T-helper 9 cell (primary cell): ENCODE results near the gene TTLL1.

Experiments
- DNase-seq: peaks from one replicate; pipeline ENCODE4 v3.0.0-alpha.2; 2020
- total RNA-seq, 2 donors: gene quantifications; one replicate each; lab custom pipeline; 2026; lab: John Stamatoyannopoulos, UW

TTLL1 gene
- 6.3 to 10.7 reads per million in 2 donors for total RNA-seq

DNA sequence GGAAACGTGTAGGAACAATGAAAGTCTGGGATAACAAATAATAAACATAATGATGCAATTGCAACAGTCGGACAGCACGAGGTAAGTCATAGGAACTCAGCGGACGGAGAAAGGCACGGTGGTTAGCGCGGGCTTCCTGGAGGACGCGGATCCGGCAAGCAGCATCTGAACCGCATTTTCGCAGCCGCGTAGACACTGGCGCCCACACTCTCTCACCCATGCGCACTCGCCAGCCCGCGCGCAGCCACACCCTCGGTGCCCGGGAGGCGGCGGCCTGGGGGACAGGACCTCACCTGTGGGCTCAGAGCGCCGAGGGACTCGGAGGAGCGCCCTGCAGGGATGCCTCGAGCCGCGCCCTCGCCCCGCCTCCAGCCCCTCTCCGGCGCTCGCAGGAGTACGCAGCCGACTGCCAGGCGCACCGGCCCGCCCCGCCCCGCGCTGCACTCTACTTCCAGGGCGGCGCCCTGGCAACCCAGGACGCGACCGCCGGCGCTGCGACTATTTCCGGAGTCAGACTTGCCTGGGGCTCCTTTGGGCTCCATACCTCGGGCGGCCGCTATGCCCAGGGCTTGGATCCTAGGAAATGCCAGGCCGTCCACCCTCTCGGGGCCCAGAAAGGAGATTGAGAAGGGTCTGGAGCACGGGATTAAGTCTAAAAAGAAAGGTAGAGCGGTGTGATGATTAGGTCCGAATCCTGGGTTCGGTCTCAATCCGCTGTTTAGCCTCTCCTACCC lies at the start of gene TTLL1:
TSS of gene TTLL1 (minus strand) at position 408 of the 734 bp plus-strand sequence. CDS start 13,805 bp downstream, outside the sequence.
- peak; percentile 82 for DNase-seq

DNA sequence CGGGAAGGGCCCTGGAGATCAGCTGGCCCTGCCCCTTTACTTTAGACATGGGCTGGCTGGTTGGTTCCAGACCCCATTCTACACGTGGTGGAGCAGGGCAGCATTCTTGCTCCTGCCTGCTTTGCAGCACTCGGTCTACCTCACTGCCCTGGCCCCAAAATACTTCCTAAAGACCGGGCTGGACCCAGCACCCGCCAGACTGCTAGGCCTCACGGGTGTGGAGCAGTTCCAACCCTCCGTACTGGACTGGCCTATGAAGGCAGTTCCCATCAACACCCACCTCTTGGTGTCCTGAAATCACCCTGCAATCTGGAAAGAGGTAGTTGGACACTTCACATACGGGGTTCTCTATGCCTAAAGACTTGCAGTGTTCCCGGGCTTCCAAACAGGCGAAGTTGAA lies 47.6 kb upstream of the TTLL1 start:
- DNase-seq, result no peak

DNA sequence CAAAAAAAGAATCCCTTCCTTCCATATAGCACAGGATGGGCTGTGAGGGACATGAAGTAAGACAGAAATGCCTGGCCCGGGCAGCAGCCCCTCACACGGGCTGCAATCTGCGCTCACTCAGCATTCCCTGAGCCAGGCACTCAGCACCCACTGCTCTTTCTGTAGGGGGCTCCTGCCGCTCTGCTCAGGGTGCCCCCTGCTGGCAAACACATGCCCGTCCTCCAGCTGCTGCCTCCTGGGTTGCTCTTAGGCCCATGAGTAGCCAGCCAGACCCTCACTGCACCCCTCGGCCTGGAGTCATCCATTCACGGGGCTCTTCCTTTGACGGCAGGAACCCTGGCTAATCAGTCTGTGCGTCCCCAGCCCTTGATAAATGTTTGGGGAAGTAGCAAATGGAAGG lies 47.1 kb upstream of the TTLL1 start:
- no peak for DNase-seq

DNA sequence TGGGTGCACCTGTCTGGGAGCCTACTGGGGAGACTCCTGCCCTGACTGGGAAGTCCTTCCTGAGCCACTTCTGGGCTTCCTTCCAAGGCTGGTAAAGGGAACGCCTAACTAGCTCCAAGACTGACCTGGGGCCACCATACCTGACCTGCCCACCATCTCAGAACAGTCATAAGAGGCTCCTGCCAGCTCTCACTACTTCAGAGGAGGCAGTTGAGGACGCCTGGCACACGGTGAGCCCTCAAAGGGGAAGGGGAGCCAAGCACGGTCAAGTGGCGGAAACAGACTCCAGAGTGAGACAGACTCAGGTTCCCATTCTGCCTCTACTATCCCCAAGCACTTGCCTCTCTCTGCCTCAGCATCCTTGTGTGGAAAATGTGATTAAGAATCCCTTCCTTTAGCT lies 46.4 kb upstream of the TTLL1 start:
- DNase-seq, result no peak

DNA sequence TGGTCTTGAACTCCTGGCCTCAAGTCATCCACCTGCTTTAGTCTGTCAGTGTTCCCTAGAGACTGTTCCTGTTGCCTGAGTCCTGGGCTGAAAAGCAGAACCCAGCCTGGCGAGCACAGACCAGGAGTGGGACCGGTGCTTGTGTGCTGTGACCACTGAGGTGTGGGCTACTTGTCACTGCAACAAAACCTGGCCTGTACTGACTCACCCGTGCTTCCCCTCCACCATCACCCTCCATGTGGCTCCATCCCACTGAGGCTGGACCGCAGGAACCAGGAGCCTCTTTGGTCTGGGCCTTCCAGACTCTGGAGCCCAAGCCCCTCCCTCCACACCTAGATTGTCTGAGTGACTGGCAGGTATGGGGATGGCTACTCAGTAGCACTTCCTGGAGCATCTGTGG lies 45.4 kb upstream of the TTLL1 start:
- DNase-seq, result no peak

DNA sequence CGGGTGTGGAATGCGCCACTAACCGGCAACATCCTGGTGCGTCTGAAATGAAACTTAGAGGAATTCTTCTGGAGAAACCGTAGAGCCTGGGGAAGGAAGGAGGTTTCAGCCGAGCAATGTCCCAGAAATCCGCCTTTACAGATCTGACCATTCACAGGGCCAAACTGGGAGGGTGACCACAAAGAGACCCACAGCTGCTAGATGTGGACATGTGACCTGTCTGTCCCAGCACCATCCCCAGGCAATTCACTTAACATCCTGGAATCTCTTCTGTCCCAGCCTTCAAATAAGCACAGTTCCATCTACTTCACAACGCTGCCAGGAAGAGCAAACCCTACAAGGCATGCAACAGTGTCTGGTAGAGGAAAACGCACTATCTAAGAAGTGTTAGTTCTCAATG lies 44.2 kb upstream of the TTLL1 start:
- no peak for DNase-seq

DNA sequence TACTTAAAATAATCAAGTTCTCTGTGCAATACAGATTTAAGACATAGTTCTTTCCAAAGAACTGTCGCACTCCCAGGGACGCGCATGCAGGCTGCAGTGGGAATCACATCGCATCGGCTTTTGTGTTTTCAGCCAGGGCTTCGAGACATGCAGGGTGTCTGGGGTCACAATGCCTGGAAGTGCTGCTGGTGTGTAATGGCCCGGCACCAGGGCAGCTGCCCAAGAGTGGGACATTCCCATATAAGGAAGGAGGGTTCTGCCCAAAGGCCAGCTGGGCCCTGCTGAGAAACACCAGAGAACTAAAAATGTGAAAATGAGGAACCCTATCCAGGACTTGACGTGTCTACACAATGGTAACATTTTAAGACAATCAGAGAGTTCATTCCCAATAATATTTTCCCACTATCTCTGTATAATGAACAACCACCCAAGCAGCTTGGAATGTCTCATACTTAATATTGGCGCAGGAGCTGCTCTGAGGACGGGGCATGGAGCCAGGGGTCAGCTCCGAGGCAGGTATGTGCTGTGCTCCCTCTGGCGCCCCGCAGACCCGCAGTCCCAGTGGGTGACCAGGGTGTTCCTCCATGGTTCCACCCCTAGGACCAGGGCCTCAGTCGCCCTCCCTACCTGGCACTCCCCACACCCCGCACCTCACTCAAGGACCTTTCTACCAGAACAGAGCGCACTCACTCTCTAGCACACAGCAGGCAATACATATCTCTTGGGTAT lies 42.7 kb upstream of the TTLL1 start:
- DNase-seq, result no peak

DNA sequence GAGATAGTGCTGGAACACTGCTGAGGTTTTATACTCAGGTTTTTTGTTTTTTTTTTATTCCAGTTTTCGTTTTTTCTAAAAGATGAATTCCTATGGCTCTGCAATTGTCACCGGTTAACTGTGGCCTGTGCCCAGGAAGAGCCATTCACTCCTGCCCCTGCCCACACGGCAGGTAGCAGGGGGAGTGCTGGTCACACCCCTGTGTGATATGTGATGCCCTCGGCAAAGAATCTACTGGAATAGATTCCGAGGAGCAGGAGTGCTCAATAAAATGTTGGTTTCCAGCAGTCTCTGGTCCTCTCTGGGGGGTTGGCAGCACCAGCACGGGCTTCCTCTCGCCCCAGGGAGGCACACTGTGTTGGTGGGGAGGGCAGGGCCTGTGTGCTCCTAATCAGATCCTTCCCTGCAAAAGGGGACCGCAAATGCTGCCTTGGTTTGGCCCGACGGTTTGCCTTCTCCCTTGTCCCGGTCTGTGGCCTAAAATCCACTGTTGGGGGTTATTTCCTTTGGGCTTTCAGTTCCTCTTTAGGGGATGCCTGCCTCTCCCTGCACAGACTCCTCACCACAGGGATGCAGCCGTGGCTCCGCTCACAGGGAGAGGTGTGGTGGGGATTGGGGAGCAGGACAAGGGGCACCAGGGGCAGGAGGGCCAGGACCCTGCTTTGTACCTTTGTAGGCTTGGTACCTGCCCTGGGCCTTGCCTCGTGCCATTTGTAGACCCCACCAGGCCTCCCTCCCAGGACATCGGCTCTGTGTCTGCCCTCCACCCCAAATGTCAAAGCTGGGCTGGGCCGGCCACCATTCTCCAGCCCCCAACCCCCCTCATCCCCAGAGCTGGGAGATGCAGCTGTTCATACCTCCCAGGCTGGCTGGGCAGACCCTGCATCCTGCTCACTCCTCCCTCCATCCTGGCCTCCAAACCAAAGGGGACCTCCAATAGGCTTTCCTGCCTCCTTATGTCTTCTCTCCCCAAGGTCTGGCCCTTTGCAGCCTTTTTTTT lies 40.5 kb upstream of the TTLL1 start:
- no peak for DNase-seq

DNA sequence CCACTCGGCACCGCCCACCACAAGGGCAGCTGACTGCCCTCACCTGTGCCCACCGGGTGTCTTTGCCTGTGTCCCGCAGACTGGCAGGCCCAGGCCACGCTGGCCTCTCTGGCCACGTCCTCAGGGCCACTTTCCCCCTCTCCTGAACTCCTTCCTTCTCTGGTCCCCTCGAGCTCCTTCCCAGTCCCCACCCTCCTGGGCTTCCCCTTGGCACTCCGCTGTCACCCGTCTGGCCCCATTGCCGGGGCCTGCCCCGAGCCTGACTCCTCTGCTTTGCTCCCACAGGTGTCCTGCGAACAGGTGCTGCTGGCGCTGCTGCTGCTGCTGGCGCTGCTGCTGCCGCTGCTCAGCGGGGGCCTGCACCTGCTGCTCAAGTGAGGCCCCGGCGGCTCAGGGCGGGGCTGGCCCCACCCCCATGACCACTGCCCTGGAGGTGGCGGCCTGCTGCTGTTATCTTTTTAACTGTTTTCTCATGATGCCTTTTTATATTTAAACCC lies 39.8 kb upstream of the TTLL1 start:
- DNase-seq, result no peak

DNA sequence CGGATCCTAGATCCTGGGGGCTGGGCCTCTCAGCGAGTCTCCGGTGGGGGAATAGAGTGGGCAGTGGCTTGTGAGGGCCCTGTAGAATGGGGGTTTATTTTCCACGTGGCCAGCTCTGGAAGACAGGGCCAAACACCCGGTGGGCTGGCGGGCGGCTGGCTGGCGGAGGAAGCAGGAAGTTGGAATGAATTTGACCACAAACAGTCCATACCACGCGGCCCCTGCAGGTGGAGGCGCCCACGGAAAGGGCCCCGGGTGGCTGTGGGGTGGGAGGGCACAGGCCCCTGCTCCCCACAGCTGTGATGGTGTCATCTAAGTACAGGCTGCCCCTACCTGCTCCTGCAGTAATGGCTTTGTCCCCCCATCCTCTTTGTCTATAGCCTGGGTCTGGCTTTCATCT lies 38.9 kb upstream of the TTLL1 start:
- DNase-seq, result no peak

DNA sequence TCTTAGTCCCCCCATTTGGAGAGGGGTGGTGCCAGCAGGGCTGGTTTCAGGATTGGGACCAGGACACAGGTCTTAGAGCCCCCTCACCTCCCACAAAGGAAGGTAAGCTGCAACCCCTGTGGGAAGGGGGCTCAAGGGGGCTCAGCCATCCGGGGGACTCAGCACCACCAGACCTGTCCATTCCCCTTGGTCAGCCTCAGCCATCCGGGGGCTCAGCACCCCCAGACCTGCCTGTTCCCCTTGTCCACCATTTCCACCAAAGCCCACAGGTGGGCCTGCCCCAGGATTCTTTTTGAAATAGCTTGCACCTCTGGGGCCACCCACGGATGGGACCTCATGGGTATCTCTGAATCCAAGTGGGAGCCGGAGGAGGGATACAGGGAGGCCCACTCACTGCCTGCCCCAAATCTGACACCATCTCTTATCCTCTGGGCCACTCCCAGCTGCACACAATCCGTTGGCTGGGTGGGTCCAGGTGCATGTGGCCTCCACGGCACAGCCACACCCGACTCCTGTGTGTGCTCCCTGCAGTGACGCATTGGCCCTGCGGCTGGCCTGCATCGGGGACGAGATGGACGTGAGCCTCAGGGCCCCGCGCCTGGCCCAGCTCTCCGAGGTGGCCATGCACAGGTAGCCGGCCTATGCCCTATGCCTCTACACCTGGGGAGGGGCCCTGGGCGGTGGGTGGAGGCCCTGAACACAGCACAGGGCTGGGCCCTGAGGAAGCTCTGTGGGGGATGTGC lies 38.1 kb upstream of the TTLL1 start:
- no peak for DNase-seq

DNA sequence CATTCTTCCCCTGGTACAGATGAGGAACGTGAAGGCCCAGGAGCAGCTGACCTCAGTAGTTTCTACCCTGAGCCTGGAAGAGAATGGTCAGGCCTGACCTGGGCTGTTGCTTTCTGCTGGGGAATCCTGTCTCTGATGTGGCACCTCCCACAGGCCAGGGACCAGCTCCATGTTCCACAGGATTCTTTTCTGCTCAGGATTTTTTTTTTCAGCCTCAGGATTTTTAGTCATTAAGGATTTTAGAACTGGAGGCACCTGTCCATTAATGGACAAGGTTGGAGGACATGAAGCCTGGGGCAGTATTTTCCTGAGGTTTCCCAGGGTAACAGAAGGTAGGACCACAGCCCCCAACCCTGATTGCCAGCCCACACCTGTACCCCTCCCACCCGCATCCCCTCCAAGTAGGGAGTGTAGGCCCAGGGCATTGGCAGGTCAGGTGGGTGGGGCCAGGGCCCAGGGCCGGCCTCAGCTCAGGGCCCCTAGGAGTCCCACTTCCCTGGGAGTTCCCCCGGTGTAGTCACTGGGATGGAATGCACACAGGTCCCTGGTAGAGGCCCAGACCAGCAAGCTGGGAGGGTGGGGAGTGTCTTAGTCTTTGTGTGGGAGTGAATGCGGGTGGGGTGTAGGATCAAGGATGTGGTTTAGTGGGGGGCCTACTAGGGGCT lies 37.4 kb upstream of the TTLL1 start:
- no peak for DNase-seq

DNA sequence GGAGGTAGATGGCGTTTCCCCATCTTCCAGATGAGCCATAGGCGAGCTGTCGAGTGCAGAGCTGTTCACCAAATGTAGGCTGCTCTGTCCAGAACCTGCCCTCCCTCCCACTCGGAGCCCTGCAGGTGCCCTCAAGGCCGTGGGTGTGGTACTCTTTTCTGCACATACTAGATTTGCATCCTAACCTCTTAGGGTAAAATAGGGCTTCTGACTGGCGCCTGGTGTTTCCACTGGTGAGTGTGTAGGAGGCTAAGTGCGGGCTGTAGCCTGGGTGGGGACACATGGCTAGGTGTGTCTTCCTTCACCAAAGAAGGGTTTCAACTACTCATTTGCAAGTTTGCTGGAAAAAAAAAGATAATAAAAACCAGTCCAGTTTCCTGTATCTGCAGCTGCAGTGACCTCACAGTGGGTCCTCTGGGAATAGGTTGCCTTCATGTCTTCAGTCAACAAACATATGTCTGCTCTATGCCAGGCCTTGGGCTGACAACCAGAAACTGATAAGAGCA lies 29.8 kb upstream of the TTLL1 start:
- no peak for DNase-seq

DNA sequence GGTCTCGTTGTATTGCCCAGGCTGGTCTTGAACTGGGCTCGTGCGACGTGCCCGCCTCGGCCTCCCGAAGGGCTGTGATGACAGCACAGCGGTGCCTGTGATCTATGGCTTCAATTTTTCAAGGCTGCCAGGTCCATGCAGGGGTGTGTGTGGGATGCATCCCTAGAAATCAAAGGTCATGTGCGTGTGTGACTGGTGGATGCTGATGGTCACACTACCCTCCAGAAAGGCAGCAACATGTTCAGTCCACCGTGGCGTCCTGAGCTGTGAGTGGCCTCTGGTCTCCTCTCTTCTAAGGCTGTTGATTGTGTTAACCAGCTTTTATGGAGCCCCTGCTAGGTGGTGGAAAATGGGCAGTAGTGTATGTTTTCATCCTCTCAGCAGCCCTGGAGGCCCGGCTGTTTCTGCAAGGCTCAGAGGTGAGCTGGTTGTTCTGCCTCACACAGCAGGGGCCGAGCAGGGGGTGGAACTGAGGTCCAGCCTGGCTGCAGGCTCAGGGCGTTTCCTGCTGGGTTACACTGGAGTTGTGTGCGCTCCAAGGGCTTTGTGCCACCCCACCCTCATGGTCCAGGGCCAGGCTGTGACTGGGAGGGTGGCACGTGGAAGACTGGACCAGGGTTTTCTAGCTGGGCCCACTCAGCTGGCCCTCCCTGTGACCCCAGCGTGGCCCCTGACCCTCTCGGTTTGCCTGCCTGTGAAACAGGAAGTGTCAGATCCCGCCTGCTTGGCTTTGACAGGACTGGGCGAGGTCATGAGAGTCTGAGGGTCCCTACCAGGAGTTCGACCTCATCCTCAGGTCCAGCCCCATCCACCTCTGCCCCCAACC lies 29.0 kb upstream of the TTLL1 start:
- DNase-seq, result no peak

DNA sequence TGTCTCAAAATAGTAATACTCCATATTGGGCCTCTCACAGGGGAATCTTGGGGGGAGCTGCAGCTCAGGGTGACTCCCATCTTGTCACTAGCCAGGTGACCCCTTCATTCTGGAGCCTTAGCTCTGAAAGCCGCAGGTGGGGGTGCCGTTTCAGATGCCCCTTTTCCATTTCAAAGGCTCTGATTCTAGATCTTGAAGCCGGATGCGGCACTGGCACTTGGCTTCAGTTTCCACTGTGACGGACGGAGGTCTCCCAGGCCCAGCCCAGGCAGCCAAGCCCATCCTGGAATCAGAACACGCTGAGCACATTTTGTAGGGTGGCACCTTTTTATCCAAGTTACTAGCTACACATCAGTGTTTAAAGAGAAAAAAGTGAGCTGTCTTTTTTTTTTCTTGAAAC lies 27.7 kb upstream of the TTLL1 start:
- no peak for DNase-seq

DNA sequence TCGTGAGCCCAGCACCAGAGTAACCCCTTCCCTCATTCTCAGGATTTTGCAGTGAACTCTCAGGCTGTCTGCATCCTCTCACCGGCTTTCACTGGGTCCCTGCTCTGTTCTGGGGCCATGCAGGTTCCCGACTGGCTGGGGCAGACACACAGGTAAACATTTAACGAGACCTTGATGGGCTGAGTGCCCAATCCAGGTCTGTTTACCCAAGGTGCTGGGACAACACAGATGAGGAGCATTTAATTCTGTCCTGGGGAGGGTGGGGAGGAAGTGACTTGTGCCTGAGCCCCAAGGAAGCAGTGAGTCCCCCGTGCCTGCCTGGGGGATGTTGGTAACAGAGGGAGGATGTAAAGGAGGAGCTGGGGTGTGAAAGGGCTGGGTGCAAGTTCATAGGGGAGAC lies 25.8 kb upstream of the TTLL1 start:
- no peak for DNase-seq

DNA sequence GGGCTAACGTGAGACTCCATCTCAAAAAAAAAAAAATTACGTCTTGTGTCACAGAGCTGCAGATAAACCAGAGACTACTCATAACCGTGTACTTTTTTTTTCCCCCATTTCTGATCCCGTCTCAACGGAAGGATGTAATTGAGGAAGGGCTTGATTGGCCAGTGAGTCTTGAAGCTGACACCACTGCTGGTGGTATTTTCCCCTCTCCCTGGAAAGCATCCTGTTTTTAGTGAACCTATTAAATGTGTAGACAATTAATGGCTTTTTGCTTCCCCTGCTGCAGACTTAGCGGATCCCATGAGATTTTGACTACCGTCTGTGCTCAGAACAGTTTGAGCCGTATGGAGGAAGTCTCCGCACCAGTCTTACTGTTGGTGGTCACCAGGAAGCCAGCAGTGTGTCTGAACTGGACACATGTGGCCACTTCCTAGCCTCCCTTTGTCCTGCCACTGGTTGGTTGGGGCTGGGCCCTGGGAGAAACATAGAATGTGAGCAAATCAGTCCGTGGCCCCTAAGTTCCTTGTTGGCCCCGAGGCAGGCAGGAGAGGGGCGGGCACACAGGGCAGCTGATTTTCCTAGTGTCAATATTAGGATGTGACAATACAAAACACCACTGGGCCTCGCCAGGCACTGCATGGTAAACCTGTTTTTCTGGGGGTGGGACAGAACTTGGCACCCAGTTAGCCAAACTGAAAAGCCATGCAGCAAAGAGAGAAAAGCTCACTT lies 24.5 kb upstream of the TTLL1 start:
- DNase-seq, result no peak

DNA sequence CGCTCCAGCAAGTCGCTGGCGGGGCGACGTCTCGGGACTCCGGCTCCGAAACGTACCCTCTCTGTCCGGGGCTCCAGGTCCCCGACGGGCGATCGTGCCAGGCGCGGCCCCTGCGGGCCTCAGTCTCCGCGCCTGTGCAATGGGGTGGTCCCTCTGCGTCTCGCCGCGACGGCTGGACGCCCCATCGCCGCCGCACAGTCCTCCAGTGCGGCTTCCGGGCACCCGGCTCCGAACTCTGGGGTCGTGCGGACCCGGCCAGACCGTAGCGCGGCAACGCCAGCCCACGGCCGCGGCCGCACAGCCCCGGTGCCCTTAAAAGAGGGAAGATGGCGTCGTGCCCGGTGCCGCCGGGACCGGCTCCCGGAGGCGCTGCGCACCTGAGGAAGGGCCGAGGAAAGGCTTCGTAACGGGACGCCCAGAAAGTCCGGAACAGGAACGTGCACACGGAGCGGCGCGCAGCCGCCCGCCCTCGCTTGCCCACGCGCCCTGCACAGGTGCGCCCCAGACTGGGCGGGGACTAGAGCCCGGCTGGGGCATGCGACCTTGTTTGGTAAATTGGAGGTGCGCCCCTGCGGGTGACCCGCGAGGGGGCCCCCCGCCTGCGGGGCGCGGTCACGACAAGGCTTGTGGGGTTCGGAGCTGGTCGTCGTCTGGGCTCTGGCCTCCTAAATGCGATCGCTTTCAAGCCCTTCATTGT lies 21.9 kb upstream of the TTLL1 start:
- DNase-seq, result peak; percentile 32

DNA sequence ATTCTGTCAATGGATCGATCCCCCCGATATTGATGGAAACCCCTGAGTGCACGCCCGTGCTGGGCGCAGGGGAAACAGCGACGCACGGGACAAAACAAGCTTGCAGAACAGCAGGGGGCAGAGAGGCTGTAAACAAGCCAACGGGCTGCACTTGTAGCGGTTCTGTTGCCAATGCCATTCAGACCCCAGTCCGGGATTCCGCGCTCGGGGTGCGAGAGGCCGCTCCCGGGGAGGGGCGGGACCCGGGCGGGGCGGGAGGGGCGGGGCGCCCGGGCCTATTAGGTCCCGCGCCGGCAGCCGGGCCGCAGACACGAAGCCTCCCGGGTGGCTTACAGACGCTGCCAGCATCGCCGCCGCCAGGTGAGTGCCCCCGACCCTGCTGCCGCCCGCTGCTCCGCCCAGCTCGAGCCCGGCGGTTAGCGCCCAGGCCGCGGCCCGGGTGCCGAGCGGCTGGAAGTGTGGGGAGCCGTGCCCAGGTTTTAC lies 21.3 kb upstream of the TTLL1 start, which contains the start of gene BIK:
TSS of gene BIK (plus strand) at position 307 of the 483 bp plus-strand sequence. CDS start 13,273 bp downstream, outside the sequence.
- DNase-seq, result peak; percentile 22
